RPMI7951 (cell line): ENCODE results near the gene ACP3. TPM values are rescaled to one million over a fixed set of nuclear protein-coding genes. Genes with fewer than 3 reads are reported as not detected.
"Not testable (repeated sequence)": the region's sequence is repeated elsewhere in the genome, so short reads cannot be mapped to it uniquely, and the experiment has no call there.

Experiments used
- DNase-seq: peaks from one replicate; pipeline ENCODE4 v3.0.0-alpha.2; 2012; ENCODE audit warnings: low read depth
- total RNA-seq: library from RNA; depleted of rRNA; stranded (reverse); fragments of >200 nt; shearing (Covaris generic); gene quantifications from 2 replicates; pipeline ENCODE4 v1.2.3, GENCODE V29; 2014; rRNA removed

ACP3 gene, protein sequence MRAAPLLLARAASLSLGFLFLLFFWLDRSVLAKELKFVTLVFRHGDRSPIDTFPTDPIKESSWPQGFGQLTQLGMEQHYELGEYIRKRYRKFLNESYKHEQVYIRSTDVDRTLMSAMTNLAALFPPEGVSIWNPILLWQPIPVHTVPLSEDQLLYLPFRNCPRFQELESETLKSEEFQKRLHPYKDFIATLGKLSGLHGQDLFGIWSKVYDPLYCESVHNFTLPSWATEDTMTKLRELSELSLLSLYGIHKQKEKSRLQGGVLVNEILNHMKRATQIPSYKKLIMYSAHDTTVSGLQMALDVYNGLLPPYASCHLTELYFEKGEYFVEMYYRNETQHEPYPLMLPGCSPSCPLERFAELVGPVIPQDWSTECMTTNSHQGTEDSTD
- 0.59 and 1.7 TPM in 2 replicates for total RNA-seq

DNA sequence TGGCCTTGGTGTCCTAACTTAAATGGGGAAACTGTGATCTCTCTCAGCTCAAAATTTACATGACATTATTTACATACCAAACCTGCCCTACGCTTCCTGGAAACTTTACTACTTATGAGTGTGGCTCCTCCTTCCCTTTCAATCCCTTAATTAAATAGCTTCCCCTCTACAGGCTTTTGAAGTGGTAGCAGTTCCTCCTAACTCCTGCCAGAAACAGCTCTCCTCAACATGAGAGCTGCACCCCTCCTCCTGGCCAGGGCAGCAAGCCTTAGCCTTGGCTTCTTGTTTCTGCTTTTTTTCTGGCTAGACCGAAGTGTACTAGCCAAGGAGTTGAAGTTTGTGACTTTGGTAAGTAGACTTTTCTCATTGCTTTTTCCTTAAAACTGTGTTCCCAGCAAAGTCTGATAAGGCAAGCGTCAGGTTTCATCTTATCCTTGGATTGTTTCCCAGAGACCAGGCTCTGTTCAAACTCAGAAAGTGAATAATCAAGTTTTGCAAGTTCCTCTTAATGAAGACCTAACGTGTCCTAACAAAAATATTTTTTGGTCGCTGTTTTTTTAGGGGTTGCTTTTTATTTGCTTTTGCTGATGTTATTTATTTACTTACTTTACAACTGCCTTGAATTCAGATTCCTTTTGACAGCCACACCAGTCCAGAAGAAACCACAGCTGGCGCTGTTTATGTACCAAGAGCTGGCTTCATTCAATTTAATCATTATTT lies at the start of gene ACP3:
ACP3 (plus strand) TSS at position 179 of the 720 bp plus-strand sequence; CDS start at position 229, 50 bp downstream.
- DNase-seq: peak; percentile 57

DNA sequence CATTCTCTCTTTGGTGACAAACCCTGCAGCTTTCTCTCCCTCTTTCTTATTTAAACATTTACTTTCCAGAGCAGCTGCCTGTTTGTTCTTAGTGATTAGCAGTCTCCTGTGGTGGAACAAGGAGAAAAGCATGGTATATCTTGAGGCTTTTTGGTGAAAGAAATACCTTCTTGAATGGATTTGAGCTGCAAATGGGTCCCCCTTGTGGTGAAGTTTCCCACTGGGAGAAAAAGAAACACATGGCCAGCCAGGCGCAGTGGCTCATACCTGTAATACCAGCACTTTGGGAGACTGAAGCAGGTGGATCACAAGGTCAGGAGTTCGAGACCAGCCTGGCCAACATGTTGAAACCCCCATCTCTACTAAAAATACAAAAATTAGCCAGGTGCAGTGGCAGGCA lies 48.3 kb upstream of the ACP3 start:
- DNase-seq: peak; percentile 33

DNA sequence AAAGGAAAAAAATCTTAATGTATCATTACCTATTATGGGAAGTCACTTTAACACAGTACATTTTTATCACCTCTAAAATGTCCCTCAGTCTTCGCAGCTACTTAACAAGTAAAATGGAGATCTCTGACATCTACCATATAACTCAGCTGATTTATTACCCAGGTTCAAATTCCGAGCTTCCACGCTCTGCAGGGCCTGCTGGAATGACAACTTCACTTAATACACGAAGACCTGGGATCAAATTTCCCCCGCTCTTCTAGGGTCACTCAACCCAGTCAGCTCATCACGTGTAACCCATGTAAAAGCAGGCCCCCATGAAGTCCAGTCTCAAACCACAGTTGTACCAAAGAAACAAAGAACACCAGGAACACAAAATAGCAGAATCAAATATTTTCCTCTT lies 44.2 kb upstream of the ACP3 start:
- DNase-seq: no peak

DNA sequence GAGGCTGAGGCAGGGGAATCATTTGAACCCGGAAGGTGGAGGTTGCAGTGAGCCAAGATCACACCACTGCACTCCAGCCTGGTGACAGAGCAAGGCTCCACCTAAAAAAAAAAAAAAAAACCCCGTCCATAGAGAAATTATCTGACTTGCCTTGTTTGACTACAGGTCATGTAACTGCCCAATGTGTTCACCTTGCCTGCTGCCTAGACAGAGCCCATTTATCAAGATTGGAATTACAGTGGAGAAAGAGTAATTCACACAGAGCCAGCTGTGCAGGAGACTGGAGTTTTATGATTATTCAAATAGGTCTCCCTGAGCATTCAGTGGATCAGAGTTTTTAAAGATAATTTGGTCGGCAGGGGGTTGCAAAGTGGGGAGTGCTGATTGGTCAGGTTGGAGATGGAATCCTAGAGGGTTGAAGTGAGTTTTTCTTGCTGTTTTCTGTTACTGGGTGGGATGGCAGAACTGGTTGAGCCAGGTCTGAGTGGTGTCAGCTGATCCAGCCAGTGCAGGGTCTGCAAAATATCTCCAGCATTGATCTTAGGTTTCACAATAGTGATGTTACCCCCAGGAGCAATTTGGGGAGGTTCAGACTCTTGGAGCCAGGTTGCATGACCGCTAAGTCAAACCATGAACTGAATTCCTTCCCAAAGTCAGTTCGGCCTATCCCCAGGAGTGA lies 40.8 kb upstream of the ACP3 start:
- DNase-seq: no peak

DNA sequence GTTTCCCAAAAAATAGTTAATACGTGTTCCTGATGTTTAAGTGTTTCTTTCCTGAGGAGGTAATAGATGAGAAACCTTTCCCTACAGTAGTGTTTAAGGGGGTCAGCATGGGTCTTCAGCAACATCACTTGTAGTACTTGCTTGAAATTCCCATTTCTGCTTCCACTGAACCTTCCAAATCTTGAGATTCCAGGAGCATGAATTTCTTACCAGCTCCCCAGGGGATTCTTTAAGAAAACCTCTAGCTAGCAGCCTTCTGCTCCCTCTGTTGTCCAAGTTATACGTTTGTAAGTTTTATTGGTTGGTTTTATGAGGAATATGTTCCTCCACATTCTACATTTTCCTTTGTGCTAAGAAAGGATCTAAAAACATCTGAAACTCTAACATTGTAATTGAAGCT lies 38.2 kb upstream of the ACP3 start:
- DNase-seq: no peak

DNA sequence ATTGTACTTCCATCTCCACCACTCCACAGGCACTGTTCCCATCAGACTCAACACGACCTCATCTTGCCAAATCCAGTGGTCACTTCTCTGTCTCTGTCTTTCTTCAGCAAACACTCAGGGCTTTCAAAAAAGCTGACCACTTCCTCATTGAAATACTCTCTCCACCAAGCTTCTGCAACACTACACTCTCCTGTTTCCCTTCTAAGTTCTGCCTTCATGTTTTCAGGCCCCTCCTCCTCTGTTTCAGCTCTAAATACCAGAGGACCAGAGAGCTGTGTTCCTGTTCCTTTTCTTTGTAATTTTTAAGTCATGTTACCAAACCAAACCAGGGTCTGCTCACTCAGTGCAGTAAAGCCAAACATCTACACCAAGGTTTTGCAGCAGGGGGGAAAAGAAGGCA lies 33.8 kb upstream of the ACP3 start:
- peak; percentile 30 for DNase-seq

DNA sequence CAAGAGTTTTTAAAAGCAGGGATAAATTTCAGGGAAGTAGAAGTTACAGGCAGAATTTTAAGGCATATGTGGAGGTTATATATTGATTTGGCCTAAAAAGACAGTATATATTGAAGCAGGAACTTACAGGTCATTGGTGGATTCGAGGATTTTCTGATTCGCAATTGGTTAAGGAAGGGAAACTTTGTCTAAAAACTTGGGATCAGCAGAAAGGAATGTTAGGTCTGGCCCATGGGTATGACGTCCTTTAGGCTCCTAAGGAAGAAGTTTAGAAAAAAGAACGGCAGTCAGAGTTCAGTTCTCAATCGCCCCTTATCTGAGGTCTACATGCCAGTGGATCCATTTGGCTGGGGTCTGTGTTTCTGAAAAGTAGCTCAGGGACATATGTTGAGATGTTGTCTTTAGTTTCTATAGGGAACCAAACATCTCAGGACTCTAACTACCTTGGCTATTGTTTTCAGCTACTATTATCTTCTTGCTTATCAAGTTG lies 33.2 kb upstream of the ACP3 start:
- DNase-seq: no peak

DNA sequence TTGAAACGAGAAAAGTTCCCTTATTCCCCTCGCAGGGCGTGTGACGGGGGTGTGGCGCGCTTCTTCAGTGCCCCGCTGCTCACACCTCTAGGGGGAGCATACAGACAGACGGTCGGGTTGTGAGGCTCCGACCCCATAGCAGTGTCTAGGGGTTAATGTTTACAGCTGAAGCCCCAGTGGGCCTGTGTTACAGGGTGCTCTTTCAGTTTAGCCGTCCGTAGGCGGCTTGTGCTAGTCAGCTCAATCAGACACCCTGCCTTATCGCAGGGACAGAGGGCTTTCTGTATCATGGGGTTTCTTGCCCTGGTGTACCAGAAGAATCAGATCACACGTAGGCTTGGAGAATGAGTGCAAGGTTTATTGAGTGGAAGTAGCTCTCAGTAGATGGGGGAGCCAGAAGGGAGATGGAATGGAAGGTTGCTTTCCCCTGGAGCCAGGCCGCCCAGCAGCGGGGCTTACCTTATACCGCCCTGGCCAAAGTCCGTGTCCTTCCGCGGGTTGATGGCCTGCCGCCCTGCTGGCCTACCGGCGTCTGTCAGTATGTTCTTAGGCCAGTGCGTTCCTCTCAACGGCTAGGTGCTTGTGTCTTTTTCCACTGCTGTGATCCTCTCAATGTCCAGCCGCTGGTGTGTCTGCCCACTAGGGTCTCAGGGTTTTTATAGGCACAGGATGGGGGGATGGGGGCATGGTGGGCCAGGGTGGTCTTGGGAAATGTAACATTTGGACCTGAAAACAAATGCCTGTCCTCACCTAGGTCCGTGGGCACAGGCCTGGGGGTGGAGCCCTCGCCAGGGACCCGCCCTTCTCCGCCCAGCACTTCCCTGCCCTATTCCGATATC lies 32.2 kb upstream of the ACP3 start:
- DNase-seq: no peak

DNA sequence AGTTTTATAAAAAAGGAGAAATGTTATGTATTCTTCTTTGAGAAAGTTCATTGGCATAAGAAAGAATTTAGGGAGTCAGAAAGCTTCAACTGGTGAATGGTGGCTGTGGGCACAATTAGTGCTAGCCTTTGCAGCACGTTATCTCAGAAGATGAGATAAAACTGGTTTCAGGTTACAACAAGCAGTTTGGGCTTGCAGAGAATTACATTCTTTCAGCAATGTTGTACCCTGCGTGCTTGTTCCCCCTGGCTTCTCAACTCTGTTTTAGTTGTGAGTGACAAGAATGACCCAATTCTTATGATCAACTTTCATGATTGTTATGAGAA lies 31.6 kb upstream of the ACP3 start:
- DNase-seq: no peak

DNA sequence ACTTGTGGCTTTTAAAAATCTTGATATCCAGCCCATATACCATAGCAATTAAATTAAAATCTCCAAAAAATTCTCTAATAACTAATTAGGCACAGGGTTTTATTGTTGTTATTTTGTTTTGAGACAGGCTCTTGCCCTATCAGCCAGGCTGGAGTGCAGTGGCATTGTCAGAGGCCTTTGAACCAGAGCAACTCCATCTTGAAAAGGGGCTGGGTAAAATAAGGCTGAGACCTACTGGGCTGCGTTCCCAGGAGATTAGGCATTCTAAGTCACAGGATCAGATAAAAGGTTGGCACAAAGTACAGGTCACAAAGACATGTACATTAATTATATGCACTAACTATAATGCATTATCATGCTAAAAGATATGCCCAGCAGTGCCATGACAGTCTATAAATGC lies 31.2 kb upstream of the ACP3 start:
- DNase-seq: no peak

DNA sequence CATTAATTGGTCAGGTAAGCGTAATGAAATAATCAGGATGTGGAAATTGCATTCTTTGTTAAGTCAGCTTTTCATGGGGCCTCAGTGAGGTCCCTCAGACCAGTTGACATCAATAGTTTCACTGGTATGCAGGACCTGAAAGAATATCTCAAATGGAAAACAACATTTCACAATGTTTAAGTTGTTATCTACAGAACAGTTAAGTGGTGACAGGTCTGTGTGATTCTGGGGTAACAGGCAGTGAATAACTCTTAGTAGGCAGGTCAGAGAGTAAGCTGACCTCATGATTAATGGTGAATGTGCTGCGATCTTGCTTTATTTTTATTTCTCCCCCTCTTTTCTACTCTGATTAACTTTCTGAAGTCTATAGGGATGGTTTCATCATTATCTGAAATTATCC lies 28.9 kb upstream of the ACP3 start:
- no peak for DNase-seq

DNA sequence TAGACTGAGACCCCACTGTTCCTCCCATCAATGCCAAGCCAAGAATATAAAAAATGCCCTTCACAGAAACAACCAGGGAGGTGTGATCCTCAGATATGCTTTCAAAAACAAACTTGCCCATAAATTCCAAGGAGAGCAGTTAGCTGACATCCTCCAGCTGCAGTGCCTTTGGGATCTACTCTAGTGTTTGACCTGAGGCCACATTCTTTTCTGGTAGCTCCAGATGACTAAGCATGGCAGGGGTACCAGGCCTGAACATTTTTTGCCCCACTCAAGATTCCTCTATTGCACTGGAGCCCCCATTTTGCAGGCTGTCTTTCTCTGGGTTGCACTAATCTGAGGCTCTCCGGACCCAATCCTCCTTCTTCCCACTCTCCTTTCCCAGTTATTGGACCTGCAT lies 27.9 kb upstream of the ACP3 start:
- DNase-seq: peak; percentile 58

DNA sequence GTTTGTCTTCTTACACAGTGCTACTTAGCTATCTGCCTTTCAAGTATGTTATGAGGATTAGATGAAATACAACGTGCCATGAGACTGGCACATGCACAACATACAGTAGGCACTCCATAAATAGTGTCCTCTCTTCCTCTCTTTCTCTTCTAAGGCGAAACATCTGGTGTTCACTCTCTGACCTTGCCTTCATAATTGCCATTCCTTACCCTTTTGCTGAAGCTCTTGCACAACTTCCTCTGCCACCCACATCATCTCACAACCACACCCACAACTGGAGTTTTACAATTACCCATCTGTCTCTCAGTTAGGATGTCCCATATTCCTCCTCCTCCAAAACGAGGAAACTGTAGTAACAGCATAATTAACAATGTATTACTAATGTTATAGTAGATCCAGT lies 26.4 kb upstream of the ACP3 start:
- peak; percentile 83 for DNase-seq

DNA sequence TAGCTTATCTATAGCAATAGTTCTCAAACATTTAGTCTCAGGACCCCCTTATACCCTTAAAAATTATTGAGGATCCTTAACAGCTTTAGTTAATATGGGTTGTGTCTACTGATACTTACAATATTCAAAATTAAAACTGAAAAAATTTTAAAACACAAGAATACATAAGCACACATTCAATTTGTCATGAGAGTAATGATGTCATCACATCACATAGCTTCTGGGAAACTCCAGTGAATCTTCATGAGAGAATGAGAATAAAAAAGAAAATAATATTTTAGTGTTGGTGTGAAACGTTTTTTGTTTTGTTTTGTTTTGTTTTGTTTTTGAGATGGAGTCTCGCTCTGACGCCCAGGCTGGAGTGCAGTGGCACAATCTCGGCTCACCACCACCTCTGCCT lies 25.2 kb upstream of the ACP3 start:
- no peak for DNase-seq

DNA sequence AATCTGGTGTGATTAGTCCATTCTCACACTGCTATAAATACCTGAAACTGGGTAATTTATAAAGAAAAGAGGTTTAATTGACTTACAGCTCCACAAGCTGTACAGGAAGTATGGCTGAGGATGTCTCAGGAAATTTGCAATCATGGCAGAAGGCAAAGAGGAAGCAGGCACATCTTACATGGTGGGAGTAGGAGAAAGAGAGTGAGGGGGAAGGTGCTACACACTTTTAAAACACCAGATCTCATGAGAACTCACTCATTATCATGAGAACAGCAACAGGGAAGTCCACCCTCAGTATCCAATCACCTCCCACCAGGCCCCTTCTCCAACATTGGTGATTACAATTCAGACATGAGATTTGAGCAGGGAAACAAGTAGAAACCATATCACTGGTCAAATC lies 24.0 kb upstream of the ACP3 start:
- DNase-seq: no peak

DNA sequence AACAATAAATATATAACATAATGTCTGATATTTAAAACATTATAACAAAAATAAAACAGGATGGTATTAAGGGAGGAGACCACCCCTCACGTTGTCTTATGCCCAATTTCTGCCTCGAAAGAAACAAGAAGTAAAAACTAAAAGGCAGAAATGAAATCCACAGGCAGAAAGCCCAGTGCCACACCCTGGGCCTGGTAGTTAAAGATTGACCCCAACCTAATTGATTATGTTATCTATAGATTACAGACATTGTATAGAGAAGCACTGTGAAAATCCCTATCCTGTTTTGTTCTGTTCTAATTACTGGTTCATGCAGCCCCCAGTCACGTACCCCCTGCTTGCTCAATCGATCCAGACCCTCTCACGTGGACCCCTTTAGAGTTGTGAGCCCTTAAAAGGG lies 22.3 kb upstream of the ACP3 start:
- DNase-seq: no peak

DNA sequence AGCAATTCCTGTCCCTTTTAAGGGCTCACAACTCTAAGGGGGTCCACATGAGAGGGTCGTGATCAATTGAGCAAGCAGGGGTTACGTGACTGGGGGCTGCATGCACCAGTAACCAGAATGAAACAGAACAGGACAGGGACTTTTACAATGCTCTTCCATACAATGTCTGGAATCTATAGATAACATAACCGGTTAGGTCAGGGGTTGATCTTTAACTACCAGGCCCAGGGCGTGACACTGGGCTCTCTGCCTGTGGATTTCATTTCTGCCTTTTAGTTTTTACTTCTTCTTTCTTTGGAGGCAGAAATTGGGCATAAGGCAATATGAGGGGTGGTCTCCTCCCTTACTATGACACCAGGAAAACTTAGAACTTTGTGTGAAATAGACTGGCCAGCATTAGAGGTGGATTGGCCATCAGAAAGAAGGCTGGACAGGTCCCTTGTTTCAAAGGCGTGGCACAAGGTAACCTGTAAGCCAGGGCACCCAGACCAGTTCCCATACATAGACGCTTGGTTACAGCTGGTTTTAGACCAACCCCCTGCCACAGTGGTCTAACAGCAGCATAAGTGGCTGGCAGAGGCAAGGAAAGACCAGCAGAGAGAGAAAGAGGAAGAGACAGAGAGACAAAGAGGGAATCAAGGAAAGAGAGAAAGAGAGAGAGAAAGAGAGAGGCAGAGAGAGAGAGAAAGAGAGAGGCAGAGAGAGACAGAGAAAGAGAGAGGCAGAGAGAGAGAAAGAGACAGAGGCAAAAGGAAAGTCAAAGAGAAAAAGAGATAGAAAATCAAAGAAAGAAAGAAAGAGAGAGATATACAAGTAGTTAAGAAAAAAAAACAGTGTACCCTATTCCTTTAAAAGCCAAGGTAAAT lies 13.6 kb upstream of the ACP3 start:
- not testable (repeated sequence) for DNase-seq

DNA sequence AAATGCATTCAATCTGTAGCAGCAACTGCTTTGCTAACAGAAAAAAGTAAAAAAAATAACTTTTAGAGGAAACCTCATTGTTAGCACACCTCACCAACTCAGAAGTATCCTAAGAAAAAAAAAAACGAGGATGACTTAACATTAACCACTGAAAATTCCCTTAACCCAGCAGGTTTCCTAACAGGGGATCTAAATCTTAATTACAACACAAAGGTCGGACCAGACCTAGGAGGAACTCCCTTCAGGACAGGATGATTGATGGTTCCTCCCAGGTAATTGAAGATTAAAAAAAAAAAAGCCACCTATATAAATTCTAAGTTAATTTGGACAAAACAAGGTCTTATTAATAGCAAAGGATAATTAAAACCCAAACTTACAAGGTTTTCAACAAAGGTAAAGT lies 12.9 kb upstream of the ACP3 start:
- DNase-seq: not testable (repeated sequence)

DNA sequence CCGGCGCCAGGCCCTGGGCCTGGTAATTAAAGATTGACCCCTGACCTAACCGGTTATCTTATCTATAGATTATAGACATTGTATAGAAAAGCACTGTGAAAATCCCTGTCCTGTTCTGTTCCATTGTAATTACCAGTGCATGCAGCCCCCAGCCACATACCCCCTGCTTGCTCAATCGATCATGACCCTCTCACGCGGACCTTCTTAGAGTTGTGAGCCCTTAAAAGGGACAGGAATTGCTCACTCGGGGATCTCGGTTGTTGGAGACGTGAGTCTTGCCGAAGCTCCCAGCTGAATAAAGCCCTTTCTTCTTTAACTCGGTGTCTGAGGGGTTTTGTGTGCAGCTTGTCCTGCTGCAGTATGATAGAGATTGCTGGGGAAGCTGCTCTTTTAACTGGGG lies 7.2 kb upstream of the ACP3 start:
- DNase-seq: not testable (repeated sequence)

DNA sequence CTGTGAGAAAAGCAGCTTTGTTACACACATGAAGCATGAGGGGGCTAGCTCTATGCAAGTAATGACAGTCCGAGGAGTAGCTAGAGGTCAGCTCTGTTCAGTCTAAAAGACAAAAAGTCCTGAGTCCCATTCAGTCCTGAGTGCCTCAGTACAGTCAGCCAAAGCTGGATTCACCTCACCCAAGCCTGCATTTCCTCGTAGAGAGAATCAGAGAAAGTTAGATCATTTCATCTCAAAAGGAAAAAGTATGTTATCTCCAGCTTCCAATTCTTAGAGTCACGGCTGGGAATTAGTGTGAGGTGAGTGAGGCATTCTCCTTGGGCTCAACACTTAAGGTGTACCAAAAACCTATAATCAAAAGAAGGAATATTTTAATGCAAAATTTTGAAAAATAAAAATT lies 5.9 kb upstream of the ACP3 start:
- no peak for DNase-seq

DNA sequence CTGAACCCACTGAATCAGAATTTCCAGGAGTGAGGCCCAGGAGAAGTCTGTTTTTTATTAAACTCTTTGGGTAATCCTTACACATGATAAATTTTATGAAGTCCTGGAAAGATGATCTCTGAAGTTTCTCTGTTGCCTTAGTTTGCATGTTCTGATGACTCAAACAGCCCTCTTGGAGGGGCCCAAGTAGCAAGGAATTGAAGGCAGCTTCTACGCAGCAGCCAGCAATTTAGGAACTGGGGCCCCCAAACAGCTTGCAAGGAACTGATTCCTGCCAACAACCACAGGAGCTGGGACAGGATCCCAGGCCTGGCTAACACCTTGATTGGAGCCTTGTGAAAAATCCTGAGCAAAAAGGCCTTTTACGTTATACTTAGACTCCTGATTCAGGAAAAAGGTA lies 5.4 kb upstream of the ACP3 start:
- no peak for DNase-seq
